ENCODE measurements around the gene POLR1D.

GRCh38 chr13:27638001-27638400 is 16.3 kb downstream of the POLR1D start:
- TF ChIP-seq CTCF (optimal IDR thresholded peaks at IDR 0.05 in 1 of 3, IDR thresholded peaks at IDR 0.05 in 1 of 3, conservative IDR thresholded peaks at IDR 0.05 in 1 of 3; ENCODE audit: extremely low read depth in 1 of 3, insufficient read depth in 2 of 3, low read length in 3 of 3) (no peak), EZH2 (IDR thresholded peaks at IDR 0.05; ENCODE audit: low read length) (no peak)
